Effector CD4-positive, alpha-beta T cell (primary cell): ENCODE measurements around the gene PGPEP1.

Experiments used
- DNase-seq: peaks from one replicate; pipeline ENCODE4 v3.0.0-alpha.2; 2020
- total RNA-seq: gene quantifications from one replicate; lab custom pipeline; 2026; lab: John Stamatoyannopoulos, UW

PGPEP1 gene
- total RNA-seq = 43.0 reads per million, percentile 65 among the genes with 10 or more reads in this experiment

GRCh38 chr19:18340190-18340989 is at the start of gene PGPEP1:
Gene PGPEP1, plus strand, starts transcription at chr19:18340598. Its CDS starts 84 bp downstream, at chr19:18340682.
- peak; percentile 25 for DNase-seq

GRCh38 chr19:18291019-18291524 is 49.3 kb upstream of the PGPEP1 start:
- DNase-seq = no peak

- DNase-seq = peak; percentile 66
Measured at GRCh38 chr19:18291590-18292461, 48.6 kb upstream of the PGPEP1 start.

GRCh38 chr19:18292462-18292809 is 48.0 kb upstream of the PGPEP1 start:
- no peak for DNase-seq

GRCh38 chr19:18292810-18293641 is 47.4 kb upstream of the PGPEP1 start:
- no peak for DNase-seq

GRCh38 chr19:18293642-18294466 is 46.5 kb upstream of the PGPEP1 start:
- no peak for DNase-seq

- peak; percentile 95 for DNase-seq
Measured at GRCh38 chr19:18294467-18294864, 45.9 kb upstream of the PGPEP1 start.

- no peak for DNase-seq
Measured at GRCh38 chr19:18295034-18295451, 45.4 kb upstream of the PGPEP1 start.

- no peak for DNase-seq
Measured at GRCh38 chr19:18297308-18297707, 43.1 kb upstream of the PGPEP1 start.

- no peak for DNase-seq
Measured at GRCh38 chr19:18298601-18299000, 41.8 kb upstream of the PGPEP1 start.

GRCh38 chr19:18299654-18300053 is 40.7 kb upstream of the PGPEP1 start:
- DNase-seq = no peak

- no peak for DNase-seq
Measured at GRCh38 chr19:18300930-18301717, 39.3 kb upstream of the PGPEP1 start.

GRCh38 chr19:18301718-18302111 is 38.7 kb upstream of the PGPEP1 start:
- no peak for DNase-seq

- no peak for DNase-seq
Measured at GRCh38 chr19:18304208-18304457, 36.3 kb upstream of the PGPEP1 start.

GRCh38 chr19:18304458-18305310 is 35.7 kb upstream of the PGPEP1 start:
- peak; percentile 77 for DNase-seq

GRCh38 chr19:18306209-18306887 is 34.0 kb upstream of the PGPEP1 start:
- DNase-seq = no peak

GRCh38 chr19:18306888-18307260 is 33.5 kb upstream of the PGPEP1 start:
- DNase-seq = no peak

GRCh38 chr19:18307271-18307681 is 33.1 kb upstream of the PGPEP1 start:
- no peak for DNase-seq
